HG02943 (cell line): ENCODE measurements around the gene DGKG.

Experiments
- ATAC-seq: cut with Tn5 transposase; IDR thresholded peaks from one replicate; pipeline ENCODE4 v1.9.1; 2021; ENCODE audit warnings: mild to moderate bottlenecking, low read depth, moderate library complexity; ENCODE audit not compliant: unreplicated experiment

Gene DGKG

GRCh38 chr3:186368176-186368575, 6.1 kb upstream of the DGKG start:
- no peak for ATAC-seq

GRCh38 chr3:186367631-186368030, 5.6 kb upstream of the DGKG start:
- no peak for ATAC-seq

- ATAC-seq: no peak
These were observed 4.2 kb upstream of the DGKG start for GRCh38 chr3:186366206-186366605.

GRCh38 chr3:186365202-186365974, 3.4 kb upstream of the DGKG start:
- no peak for ATAC-seq

GRCh38 chr3:186362988-186363387, 954 bp upstream of the DGKG start:
- ATAC-seq: no peak

- ATAC-seq: no peak
These were observed 456 bp upstream of the DGKG start for GRCh38 chr3:186362537-186362842.

- no peak for ATAC-seq
These were observed 730 bp downstream of the DGKG start for GRCh38 chr3:186361246-186361761.

GRCh38 chr3:186360779-186361178, 1.3 kb downstream of the DGKG start:
- no peak for ATAC-seq

- no peak for ATAC-seq
These were observed 3.0 kb downstream of the DGKG start for GRCh38 chr3:186359078-186359477.

GRCh38 chr3:186356152-186356551, 5.9 kb downstream of the DGKG start:
- no peak for ATAC-seq

- ATAC-seq: no peak
These were observed 7.9 kb downstream of the DGKG start for GRCh38 chr3:186354100-186354499.

- ATAC-seq: no peak
These were observed 9.7 kb downstream of the DGKG start for GRCh38 chr3:186352369-186352768.

- no peak for ATAC-seq
These were observed 19.8 kb downstream of the DGKG start for GRCh38 chr3:186342197-186342596.

GRCh38 chr3:186340204-186340603, 21.8 kb downstream of the DGKG start:
- no peak for ATAC-seq

GRCh38 chr3:186339180-186339918, 22.7 kb downstream of the DGKG start:
- no peak for ATAC-seq

GRCh38 chr3:186333256-186333655, 28.8 kb downstream of the DGKG start:
- ATAC-seq: no peak

- ATAC-seq: no peak
These were observed 31.1 kb downstream of the DGKG start for GRCh38 chr3:186330772-186331460.

GRCh38 chr3:186329589-186329988, 32.4 kb downstream of the DGKG start:
- no peak for ATAC-seq

- ATAC-seq: no peak
These were observed 34.0 kb downstream of the DGKG start for GRCh38 chr3:186327912-186328487.

GRCh38 chr3:186322761-186323160, 39.3 kb downstream of the DGKG start:
- ATAC-seq: no peak

GRCh38 chr3:186321746-186322145, 40.3 kb downstream of the DGKG start:
- ATAC-seq: no peak
